Activated B cell treated with CpG ODN at 0.5 μM for 24 hours (primary cell): ENCODE measurements around the gene CDC42EP1. TPM values are rescaled to one million over a fixed set of nuclear protein-coding genes. Genes with fewer than 3 reads are reported as not detected.
"Not testable (repeated sequence)": the region's sequence is repeated elsewhere in the genome, so short reads cannot be mapped to it uniquely, and the experiment has no call there.

Experiments used
- ATAC-seq: fragments of 200-7000 bp; cut with Tn5 transposase; one replicate; pipeline ENCODE4 v1.10.0; 2021; ENCODE audit warnings: low read depth, mild to moderate bottlenecking, moderate library complexity
- CTCF ChIA-PET: fragments of 350-600 bp; sonication (Branson Sonifier 250); formaldehyde crosslinking; loops from one replicate; lab custom pipeline; 2021; ENCODE audit warnings: antibody characterized with exemption; lab: Charles Lee
- POLR2A ChIA-PET: fragments of 350-600 bp; sonication (Branson Sonifier 250); formaldehyde crosslinking; loops from one replicate; lab custom pipeline; 2021; ENCODE audit warnings: antibody characterized with exemption; lab: Charles Lee
- DNase-seq: peaks from one replicate; pipeline ENCODE4 v3.0.0; 2022
- H3K27ac Mint-ChIP-seq: one replicate; pipeline ENCODE4 v1.8.0; 2020; ENCODE audit warnings: mixed read lengths
- H3K27me3 Mint-ChIP-seq: one replicate; pipeline ENCODE4 v1.8.0; 2021; ENCODE audit warnings: mixed read lengths
- H3K36me3 Mint-ChIP-seq: one replicate; pipeline ENCODE4 v1.8.0; 2021; ENCODE audit warnings: low read depth, mixed read lengths
- H3K4me1 Mint-ChIP-seq: one replicate; pipeline ENCODE4 v1.8.0; 2021; ENCODE audit warnings: mixed read lengths
- H3K4me3 Mint-ChIP-seq: one replicate; pipeline ENCODE4 v1.8.0; 2020; ENCODE audit warnings: mild to moderate bottlenecking, mixed read lengths
- H3K9me3 Mint-ChIP-seq: one replicate; pipeline ENCODE4 v1.8.0; 2020; ENCODE audit warnings: mixed read lengths
- intact Hi-C: fragments of 100-400 bp; cut with micrococcal nuclease; formaldehyde crosslinking; loops from one replicate; pipeline ENCODE4 v1.15.1; 2024
- total RNA-seq: library from RNA; stranded (reverse); gene quantifications from 2 replicates; pipeline ENCODE4 v1.2.3, GENCODE V29; 2022
- TF ChIP-seq, protein P1 (sequence below): fragments of 200-600 bp; IDR thresholded peaks from one replicate; pipeline ENCODE4 v1.8.0; 2022; ENCODE audit warnings: antibody characterized with exemption, mild to moderate bottlenecking

The CDC42EP1 gene
- total RNA-seq, 1 donor from 2014 or later, result not detected

GRCh38 chr22:37581504-37581903 is 21.2 kb downstream of the CDC42EP1 start:
- POLR2A ChIA-PET, result no interaction called here
- peaks cover 7% of the 10 kb centered on the region for H3K4me1 Mint-ChIP-seq
- H3K27me3 Mint-ChIP-seq, result peaks cover 22% of the 10 kb centered on the region
- intact Hi-C loops, result no loop called here
- TF ChIP-seq, protein P1, sequence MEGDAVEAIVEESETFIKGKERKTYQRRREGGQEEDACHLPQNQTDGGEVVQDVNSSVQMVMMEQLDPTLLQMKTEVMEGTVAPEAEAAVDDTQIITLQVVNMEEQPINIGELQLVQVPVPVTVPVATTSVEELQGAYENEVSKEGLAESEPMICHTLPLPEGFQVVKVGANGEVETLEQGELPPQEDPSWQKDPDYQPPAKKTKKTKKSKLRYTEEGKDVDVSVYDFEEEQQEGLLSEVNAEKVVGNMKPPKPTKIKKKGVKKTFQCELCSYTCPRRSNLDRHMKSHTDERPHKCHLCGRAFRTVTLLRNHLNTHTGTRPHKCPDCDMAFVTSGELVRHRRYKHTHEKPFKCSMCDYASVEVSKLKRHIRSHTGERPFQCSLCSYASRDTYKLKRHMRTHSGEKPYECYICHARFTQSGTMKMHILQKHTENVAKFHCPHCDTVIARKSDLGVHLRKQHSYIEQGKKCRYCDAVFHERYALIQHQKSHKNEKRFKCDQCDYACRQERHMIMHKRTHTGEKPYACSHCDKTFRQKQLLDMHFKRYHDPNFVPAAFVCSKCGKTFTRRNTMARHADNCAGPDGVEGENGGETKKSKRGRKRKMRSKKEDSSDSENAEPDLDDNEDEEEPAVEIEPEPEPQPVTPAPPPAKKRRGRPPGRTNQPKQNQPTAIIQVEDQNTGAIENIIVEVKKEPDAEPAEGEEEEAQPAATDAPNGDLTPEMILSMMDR, result no peak
- H3K27ac Mint-ChIP-seq, result no peak overlapping the region
- H3K9me3 Mint-ChIP-seq, result no peaks in the 10 kb centered on the region
- CTCF ChIA-PET, result interaction anchor here (1.2 kb wide), 2 partner anchors 14 to 20 kb away, joined by 3 to 4 read pairs; no protein-coding TSS in a partner anchor
- DNase-seq (no peak), ATAC-seq (no peak)
- H3K36me3 Mint-ChIP-seq, result no peaks in the 10 kb centered on the region
- no peak overlapping the region for H3K4me3 Mint-ChIP-seq

- no peaks in the 10 kb centered on the region for H3K9me3 Mint-ChIP-seq
- peaks cover 23% of the 10 kb centered on the region for H3K27me3 Mint-ChIP-seq
- TF ChIP-seq, protein P1, result no peak
- intact Hi-C loops, result no loop called here
- peaks cover 7% of the 10 kb centered on the region for H3K4me1 Mint-ChIP-seq
- CTCF ChIA-PET, result interaction anchor here (1.1 to 1.3 kb wide), 3 partner anchors 10 to 21 kb away, joined by 3 to 5 read pairs (median 4); no protein-coding TSS in a partner anchor
- no peak overlapping the region for H3K27ac Mint-ChIP-seq
- no peaks in the 10 kb centered on the region for H3K36me3 Mint-ChIP-seq
- no peak overlapping the region for H3K4me3 Mint-ChIP-seq
- POLR2A ChIA-PET, result interaction anchor here (0.6 kb wide), 1 partner anchor 39 kb away, joined by 6 read pairs; no protein-coding TSS in a partner anchor
- DNase-seq, result no peak
- no peak for ATAC-seq
Measured at GRCh38 chr22:37582526-37582925, 22.2 kb downstream of the CDC42EP1 start.

- H3K27me3 Mint-ChIP-seq, result peaks cover 17% of the 10 kb centered on the region
- H3K4me3 Mint-ChIP-seq, result no peak overlapping the region
- intact Hi-C loops, result no loop called here
- no peaks in the 10 kb centered on the region for H3K36me3 Mint-ChIP-seq
- peaks cover 11% of the 10 kb centered on the region for H3K4me1 Mint-ChIP-seq
- ChIA-PET POLR2A (interaction anchor here (0.5 kb wide), 1 partner anchor 1107 kb away, joined by 3 read pairs; no protein-coding TSS in a partner anchor), CTCF (interaction anchor here (1.8 kb wide), 1 partner anchor 22 kb away, joined by 4 read pairs; no protein-coding TSS in a partner anchor)
- no peaks in the 10 kb centered on the region for H3K9me3 Mint-ChIP-seq
- ATAC-seq (no peak), DNase-seq (no peak)
- H3K27ac Mint-ChIP-seq, result no peak overlapping the region
- TF ChIP-seq, protein P1, result no peak
Measured at GRCh38 chr22:37588546-37589215, 28.4 kb downstream of the CDC42EP1 start.

DNA sequence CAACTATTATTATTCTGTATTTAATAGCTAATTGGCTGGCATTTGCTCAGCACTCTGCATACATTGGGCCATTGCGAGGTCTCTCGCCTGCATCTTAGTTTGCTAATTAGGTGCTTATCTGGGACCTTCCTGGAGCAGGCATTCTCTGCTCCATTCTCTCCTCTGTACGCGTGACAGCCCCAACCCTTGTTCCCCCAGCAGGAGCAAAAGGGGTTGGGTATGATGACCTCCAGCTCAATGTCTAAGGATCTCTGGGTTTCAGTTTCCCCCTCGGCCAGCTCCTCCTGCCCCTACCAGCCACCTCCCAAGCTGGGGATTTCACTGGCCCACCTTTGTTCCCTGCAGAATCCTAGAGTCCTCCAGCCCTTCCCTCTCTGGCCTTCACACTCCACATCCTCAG is 29.4 kb downstream of the CDC42EP1 start:
- no peak overlapping the region for H3K27ac Mint-ChIP-seq
- no peak overlapping the region for H3K4me3 Mint-ChIP-seq
- TF ChIP-seq, protein P1, result no peak
- DNase-seq (no peak), ATAC-seq (no peak)
- intact Hi-C loops, result no loop called here
- H3K9me3 Mint-ChIP-seq, result no peaks in the 10 kb centered on the region
- POLR2A ChIA-PET, result interaction anchor here (0.5 kb wide), 1 partner anchor 1108 kb away, joined by 3 read pairs; no protein-coding TSS in a partner anchor
- H3K27me3 Mint-ChIP-seq, result peaks cover 13% of the 10 kb centered on the region
- H3K4me1 Mint-ChIP-seq, result peaks cover 11% of the 10 kb centered on the region
- CTCF ChIA-PET, result interaction anchor here (0.7 to 1.8 kb wide), 2 partner anchors 23 to 28 kb away, joined by 3 to 4 read pairs; no protein-coding TSS in a partner anchor
- H3K36me3 Mint-ChIP-seq, result no peaks in the 10 kb centered on the region

DNA sequence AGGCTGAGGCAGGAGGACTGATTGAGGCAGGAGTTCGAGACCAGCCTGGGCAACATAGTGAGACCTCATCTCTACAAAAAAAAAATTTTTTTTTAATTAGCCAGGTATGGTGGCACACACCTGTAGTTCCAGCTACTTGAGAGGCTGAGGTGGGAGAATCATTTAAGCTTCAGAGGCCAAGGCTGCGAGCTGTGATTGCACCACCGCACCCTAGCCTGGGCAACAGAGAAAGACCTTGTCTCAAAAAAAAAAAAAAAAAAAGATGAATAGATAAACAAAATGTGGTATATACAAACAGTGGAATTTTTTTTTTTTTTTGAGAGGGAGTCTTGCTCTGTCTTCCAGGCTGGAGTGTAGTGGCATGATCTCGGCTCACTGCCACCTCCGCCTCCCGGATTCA is 30.8 kb downstream of the CDC42EP1 start:
- H3K36me3 Mint-ChIP-seq, H3K27ac Mint-ChIP-seq, DNase-seq, intact Hi-C loops, H3K9me3 Mint-ChIP-seq, ATAC-seq, H3K4me3 Mint-ChIP-seq, H3K27me3 Mint-ChIP-seq: not testable (repeated sequence)
- ChIA-PET CTCF (interaction anchor here (1.1 to 2.1 kb wide), 3 partner anchors 24 to 50 kb away, joined by 3 to 23 read pairs (median 3); no protein-coding TSS in a partner anchor), POLR2A (interaction anchor here (0.6 to 0.7 kb wide), 3 partner anchors 110 to 1352 kb away, joined by 3 to 17 read pairs (median 3); partner anchors contain the start of genes APOL2, MPST and TST)
- H3K4me1 Mint-ChIP-seq, result peaks cover 11% of the 10 kb centered on the region
